ENCODE measurements around the gene VWA7.
A peak's percentile ranks its signal among the peaks of the same experiment; 100 is the strongest.

Gene VWA7

GRCh38 chr6:31758281-31758680 lies 18.8 kb downstream of the VWA7 start:
- DNase-seq (ENCODE audit: low read depth, low spot score) = no peak

DNA sequence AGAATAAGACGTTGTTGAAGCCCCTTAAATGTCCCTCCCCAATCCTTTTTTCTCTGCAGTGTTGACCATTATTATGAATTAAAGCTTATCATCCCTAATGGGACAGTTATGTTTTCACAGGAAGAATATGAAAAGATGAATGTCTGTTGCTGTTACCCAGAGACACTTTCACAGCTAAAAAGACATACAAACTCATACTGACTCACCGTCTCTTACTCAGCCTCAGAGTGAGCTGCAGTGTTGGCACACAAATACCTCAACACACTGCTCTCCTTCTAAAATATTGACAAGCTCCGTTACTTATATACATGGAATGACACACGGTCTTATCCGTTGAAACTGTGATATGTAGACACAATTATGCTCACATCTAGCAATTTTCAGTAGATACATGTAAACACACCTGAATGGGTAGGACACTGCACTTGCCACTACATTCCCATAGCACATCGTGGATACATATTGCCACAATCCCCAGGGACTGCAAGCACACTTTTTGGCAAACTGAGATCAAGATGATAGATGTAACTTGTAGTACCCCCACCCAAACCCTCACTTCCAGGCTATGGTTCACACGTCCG lies 24.3 kb downstream of the VWA7 start:
- DNase-seq (ENCODE audit: low read depth, low spot score) = no peak

GRCh38 chr6:31750411-31751022 lies 26.6 kb downstream of the VWA7 start:
- DNase-seq (ENCODE audit: low read depth, low spot score) = no peak

DNA sequence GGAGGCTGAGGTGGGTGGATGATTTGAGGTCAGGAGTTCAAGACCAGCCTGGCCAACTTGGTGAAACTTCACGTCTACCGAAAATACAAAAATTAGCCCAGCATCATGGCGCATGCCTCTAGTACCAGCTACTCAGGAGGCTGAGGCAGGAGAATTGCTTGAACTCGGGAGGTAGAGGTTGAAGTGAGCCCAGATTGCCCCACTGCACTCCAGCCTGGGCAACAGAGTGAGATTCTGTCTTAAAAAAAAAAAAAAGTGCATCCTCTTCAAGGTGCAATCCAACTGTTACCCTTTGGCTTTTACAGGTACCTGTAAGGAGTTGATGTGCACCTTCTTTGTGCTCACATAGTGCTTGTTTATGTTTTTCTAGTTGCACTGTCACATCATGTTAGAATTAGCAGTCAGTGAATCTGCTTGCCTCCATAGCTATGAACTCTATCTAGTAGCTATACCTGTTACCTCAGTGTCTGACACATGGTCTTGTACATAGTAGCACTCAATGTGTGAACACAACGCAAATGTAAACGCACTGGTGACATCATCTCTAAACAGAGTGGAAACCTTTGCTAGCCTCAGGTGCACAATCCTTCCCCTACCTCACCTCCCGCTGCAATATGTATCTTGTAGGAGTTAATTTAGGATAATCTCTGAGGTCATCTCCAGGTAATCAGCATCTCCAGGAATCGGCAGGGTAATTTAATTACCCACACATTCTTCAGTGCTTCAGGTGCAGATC lies 27.7 kb downstream of the VWA7 start:
- no peak for DNase-seq (ENCODE audit: low read depth, low spot score)

- no peak for DNase-seq (ENCODE audit: low read depth, low spot score)
These were observed 32.7 kb downstream of the VWA7 start for GRCh38 chr6:31744422-31744821.

DNA sequence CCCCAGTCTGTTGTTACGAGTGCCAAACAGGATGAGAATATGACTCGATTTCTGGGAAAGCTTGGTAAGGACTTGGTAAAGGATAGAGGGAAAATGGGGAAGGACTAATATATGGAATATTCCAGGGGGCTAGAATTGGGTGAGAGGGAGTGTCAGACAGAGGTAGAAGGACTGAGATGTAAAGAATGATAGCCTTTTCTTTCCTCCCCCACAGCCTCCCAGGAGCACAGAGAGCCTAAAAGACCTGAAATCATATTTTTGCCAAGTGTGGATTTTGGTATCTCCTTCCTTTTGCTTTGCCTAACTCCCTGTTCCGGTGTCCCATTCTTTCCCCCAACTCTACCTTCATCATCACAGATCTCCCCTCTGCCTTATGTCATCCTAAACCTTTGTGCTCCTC lies 34.2 kb downstream of the VWA7 start:
- no peak for DNase-seq (ENCODE audit: low read depth, low spot score)

DNA sequence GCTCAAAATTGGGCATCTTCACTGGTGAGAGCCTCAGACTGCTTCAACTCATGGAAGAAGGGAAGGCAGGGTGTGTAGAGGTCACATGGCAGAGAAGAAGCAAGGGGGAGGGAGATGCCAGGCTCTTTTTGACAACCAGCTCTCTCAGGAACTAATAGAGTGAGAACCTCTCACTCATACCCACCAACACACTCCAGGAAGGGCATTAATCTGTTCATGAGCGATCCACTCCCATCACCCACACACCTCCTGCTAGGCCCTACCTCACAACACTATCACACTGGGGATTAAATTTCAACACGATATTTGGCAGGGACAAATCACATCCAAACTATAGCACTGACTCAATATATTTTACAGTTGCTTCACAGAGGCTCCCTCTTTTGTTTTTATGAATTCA lies 35.3 kb downstream of the VWA7 start:
- DNase-seq (ENCODE audit: low read depth, low spot score) = no peak

DNA sequence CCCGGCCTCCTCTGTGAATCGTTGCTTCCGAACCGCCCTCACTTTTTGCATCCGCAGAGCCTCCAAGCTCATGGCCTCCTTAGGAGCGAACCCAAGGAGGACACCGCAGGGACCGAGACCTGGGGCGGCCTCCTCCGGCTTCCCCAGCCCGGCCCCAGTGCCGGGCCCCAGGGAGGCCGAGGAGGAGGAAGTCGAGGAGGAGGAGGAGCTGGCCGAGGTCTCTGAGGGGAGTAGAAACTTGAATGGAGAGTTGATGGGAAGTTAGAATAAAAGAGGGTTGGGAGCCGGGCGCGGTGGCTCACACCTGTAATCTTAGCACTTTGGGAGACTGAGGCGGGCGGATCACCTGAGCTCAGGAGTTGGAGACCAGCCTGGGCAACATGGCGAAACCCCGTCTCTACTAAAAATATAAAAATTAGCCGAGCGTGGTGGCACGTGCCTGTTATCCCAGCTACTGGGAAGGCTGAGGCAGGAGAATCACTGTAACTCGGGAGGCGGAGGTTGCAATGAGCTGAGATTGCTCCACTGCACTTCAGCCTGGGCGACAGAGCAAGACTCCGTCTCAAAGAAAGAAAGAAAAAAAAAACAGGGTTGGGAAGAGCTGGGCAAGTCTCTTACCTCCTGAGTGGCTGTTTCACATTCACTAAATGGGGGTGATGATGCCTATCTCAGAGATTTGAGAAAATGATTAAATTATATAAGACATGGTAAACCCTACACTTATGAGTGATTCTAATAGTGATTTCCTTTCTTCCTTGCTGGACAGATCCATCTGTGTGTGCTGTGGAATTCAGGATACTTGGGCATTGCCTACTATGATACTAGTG lies 36.5 kb downstream of the VWA7 start:
- DNase-seq (ENCODE audit: low read depth, low spot score) = no peak

DNA sequence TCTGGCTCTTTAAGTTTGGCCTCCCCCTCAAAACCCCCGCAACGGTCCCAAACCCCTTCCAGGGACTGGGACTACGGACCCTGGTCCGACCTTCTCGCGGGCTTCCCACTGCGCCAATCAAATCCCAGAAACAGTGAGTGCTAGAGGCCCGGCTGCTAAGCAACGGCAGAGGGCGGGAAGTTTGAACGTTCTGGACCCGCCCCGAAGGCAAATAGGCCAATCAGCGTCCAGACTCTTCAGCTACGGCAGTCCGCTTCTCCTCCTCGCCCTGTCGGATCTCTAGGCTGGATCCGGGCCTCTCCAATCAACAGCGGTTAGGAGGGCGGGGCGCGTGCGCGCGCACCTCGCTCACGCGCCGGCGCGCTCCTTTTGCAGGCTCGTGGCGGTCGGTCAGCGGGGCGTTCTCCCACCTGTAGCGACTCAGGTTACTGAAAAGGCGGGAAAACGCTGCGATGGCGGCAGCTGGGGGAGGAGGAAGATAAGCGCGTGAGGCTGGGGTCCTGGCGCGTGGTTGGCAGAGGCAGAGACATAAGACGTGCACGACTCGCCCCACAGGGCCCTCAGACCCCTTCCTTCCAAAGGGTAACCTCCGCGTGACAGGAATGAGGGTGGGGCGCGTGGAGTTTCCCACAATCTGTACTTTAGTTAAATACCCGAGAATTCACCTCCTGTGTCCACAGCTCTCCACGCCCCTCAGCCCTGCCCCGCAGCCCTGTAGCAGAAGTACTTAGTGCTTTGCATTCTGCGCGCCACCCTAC lies 37.3 kb downstream of the VWA7 start, which contains the start of gene MSH5:
MSH5 (plus strand) TSS at position 367 of the 758 bp plus-strand sequence. CDS start 462 bp downstream, outside the sequence.
- peak; percentile 99 for DNase-seq (ENCODE audit: low read depth, low spot score)

- no peak for DNase-seq (ENCODE audit: low read depth, low spot score)
These were observed 38.8 kb downstream of the VWA7 start for GRCh38 chr6:31737991-31738979.

GRCh38 chr6:31737315-31737990 lies 39.7 kb downstream of the VWA7 start:
- no peak for DNase-seq (ENCODE audit: low read depth, low spot score)

- no peak for DNase-seq (ENCODE audit: low read depth, low spot score)
These were observed 40.3 kb downstream of the VWA7 start for GRCh38 chr6:31736768-31737314.

- DNase-seq (ENCODE audit: low read depth, low spot score) = no peak
These were observed 40.9 kb downstream of the VWA7 start, which contains the start of gene CLIC1 for GRCh38 chr6:31736021-31736767. Gene CLIC1, minus strand, starts transcription at chr6:31736530. Its CDS starts 230 bp downstream, at chr6:31736300.

DNA sequence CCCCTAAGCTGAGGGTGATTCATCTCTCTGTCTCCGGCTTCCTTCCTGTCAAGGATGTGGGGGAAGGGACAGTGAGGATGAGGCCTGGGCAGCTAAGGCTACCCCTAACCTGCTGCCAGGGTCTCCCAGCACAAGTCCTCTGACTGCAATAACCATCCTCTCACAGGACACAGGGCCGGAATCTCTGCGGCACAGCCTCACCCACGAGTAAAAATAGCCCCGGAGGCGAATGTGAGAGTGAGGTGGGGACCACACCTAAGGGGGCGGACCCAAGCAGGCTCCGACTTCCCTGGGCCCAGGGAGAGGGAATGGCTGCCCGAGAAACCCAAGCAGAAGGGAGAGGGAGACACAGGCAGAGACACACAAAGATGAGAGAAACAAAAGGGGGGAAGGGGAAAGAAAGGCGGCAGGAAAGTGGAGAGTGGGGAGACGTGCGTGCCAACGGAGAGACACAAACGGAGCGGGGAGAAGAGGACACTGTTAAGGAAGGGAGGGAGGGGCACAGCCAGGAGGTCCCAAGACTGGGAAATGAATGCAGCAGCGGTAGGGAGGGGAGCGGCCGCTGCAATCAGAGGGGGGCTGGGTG lies 42.2 kb downstream of the VWA7 start:
- no peak for DNase-seq (ENCODE audit: low read depth, low spot score)

DNA sequence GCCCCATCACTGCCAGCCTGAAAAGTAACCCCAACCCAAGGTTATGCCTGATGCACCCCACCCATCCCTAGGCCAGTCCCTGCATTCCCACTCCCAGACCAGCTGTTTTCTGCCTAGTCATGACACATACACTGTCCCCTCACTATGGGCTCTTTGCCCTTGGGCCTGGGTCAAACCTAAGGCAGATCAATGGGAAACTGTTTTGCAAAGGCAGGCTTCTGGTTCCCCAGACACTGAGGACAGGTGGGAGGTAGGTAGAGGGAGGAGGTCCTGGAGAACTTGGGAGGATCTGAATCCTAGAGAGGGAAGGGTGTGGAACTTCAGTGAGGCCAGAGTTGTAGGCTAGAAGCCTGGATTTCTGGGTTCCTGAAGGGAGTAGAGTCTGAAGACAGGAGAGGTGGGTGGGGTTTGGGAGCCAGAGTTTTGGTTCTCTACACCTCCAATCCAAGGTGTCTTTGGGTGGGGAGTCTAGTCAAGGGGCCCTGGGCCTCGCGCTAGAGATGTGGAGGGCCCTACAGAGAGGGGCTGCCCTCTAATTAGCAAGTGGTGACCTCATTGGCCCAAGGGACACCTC lies 42.8 kb downstream of the VWA7 start:
- no peak for DNase-seq (ENCODE audit: low read depth, low spot score)

GRCh38 chr6:31733734-31734133 lies 43.4 kb downstream of the VWA7 start:
- DNase-seq (ENCODE audit: low read depth, low spot score) = no peak

DNA sequence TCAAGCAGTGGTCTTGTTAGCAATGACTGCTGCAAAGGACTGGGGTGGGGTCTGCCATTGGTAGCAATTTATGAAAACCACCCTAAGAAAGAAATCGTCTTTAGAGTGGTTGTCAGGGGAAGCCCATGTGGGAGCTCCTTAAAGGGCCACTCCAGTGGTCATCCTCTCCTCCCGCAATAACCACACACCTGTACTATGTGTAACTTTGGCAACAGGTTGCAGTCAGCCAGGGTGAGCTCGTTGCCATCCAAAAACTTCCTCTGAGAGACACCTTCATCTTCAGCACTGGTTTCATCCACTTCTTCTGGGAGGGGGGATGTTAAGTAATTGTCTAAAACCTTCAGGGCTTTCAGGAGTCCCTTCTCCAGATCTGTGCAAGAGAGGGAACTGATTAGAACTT lies 45.1 kb downstream of the VWA7 start:
- no peak for DNase-seq (ENCODE audit: low read depth, low spot score)

DNA sequence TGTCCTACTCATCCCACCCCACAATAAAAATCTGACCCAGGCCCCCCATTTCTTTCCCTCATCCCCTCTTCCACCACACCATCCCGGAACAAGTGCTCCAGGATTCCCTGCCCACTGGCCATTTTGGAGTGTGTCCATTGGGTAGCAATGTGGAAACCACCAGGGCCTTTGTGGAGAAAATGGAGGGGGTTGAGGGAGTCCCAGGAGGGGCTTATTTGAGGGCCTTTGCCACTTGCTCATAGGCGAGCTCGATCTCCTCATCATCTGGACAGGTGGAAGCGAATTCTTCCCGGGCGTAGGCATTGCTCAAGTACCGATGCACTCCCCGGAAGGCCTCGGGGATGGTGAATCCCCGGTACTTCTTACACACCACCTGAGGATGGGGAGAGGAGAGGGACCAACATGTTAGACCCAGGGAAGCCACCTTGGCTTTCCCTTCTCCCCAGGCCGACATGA lies 46.5 kb downstream of the VWA7 start:
- no peak for DNase-seq (ENCODE audit: low read depth, low spot score)

Measured in iPS DF 19.7 (cell line).